ENCODE results near the gene LYZL1.
"Not testable (repeated sequence)": the region's sequence is repeated elsewhere in the genome, so short reads cannot be mapped to it uniquely, and the experiment has no call there.

LYZL1 gene

GRCh38 chr10:29332761-29333148, 43.9 kb downstream of the LYZL1 start:
- H3K4me3 ChIP-seq (ENCODE audit: low read depth, low read length), result no peak overlapping the region
- no peaks in the 10 kb centered on the region for H3K9me3 ChIP-seq (ENCODE audit: severe bottlenecking)
- DNase-seq, result no peak
- no peak overlapping the region for H3K27ac ChIP-seq
- H3K36me3 ChIP-seq, result no peaks in the 10 kb centered on the region
- H3K27me3 ChIP-seq (ENCODE audit: insufficient read depth, low read depth, severe bottlenecking), result no peaks in the 10 kb centered on the region
- TF ChIP-seq CTCF (IDR thresholded peaks at IDR 0.05; ENCODE audit: low read depth, low read length), result no peak

DNA sequence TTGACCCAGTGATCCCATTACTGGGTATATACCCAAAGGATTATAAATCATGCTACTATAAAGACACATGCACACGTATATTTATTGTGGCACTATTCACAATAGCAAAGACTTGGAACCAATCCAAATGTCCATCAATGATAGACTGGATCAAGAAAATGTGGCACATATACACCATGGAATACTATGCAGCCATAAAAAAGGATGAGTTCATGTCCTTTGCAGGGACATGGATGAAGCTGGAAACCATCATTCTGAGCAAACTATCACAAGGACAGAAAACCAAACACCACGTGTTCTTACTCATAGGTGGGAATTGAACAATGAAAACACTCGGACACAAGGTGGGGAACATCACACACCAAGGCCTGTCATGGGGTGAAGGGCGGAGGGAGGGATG, 48.7 kb downstream of the LYZL1 start:
- H3K36me3 ChIP-seq; DNase-seq; H3K27ac ChIP-seq; H3K9me3 ChIP-seq (ENCODE audit: severe bottlenecking); H3K4me3 ChIP-seq (ENCODE audit: low read depth, low read length); H3K27me3 ChIP-seq (ENCODE audit: insufficient read depth, low read depth, severe bottlenecking): not testable (repeated sequence)

DNA sequence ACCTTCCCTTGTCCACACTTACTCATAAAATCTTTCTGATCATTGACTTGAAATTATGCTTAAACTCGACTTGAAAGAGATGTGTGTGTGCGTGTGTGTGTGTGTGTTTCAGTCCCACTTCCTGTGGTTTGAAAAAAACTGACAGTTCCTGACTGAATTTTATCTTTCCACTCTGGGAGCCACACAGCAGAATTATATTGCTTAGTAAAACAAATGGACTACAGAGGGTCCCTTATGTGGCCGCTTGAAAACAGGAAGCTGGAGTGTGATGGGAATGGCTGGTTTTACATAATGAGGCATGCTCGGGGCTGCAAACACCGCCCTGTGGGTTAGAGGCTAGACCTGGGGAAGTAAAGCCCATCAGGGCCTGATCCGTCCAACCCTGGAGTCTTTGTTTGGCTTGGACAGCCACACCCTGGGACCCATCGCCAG, 54.8 kb downstream of the LYZL1 start:
- no peak overlapping the region for H3K27ac ChIP-seq
- TF ChIP-seq CTCF (IDR thresholded peaks at IDR 0.05; ENCODE audit: low read depth, low read length), result no peak
- H3K27me3 ChIP-seq (ENCODE audit: insufficient read depth, low read depth, severe bottlenecking), result no peaks in the 10 kb centered on the region
- no peak overlapping the region for H3K4me3 ChIP-seq (ENCODE audit: low read depth, low read length)
- no peaks in the 10 kb centered on the region for H3K9me3 ChIP-seq (ENCODE audit: severe bottlenecking)
- DNase-seq, result no peak
- H3K36me3 ChIP-seq, result no peaks in the 10 kb centered on the region

DNA sequence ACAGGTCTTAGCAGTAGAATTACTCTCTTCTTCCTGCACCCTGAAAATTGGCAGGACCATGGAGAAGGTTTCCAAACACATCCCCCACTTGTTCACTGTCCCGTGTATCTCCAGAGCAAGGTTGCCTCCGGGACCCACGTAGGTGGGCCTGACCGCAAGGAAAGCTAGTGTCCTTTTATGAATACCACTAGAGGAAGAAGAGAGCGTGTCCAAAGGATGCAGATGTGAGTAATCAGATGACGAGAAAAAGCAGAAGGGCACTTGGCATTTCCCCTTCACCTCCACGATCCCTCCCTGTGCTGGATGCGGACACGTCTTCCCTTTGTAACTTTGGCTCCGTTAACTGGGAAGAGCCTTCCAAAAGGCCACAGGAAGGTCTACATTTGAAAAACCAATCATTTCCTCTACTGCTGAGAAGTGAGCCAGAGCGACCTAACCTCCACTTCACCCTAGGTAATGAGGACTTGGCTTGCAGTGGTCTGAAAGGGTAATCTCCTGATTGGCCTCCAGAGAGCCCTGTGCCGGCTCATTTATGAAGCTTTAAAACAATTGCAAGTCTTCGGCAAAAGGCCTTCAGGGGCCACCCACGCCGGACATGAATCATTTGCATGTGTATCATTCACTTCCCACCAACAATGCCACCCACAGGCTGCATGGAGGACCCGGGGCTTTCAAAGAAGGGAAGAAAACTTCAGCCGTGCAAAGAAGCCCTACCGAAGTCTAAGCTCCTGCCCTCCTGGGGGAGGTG, 55.4 kb downstream of the LYZL1 start:
- Histone ChIP-seq H3K9me3 (ENCODE audit: severe bottlenecking) (no peaks in the 10 kb centered on the region), H3K4me3 (ENCODE audit: low read depth, low read length) (no peak overlapping the region), H3K27ac (no peak overlapping the region), H3K36me3 (no peaks in the 10 kb centered on the region), H3K27me3 (ENCODE audit: insufficient read depth, low read depth, severe bottlenecking) (no peaks in the 10 kb centered on the region)
- TF ChIP-seq CTCF (IDR thresholded peaks at IDR 0.05; ENCODE audit: low read depth, low read length), result no peak
- no peak for DNase-seq

DNA sequence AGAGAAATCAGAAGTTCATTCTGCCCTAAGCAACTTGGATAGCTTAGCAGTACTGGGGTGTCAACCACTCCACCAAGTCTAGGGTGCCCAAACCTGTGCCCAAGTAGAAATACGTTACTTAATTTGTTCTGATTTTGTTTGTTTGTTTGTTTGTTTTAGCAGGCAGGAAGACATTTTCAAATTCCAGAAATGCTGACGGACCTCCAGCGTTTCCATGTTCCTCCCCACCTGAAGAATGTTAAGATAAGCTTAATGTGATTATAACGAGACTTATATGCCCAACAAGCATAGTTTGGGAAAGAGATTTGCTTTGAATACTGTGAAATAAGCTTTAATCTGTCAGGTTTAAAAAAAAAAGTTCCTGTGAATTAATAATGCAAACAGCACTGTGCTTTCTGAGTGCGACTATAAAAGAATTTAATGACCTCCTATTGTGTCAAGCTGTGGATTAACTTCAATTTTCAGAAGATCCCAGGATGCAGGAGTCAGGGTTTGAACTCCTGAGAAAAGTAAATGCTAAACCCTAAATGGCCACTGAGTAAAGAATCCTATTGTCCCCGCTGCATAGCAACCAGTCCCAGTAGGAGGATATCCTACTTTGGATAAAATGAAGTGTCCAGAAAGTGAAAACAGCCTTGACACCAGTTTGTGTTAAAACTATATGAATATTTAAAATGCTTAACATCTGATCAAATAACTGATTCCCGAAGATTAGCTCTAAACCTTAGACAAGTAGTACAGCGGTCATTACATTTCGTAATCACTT, 56.5 kb downstream of the LYZL1 start:
- no peak for DNase-seq
- TF ChIP-seq CTCF (IDR thresholded peaks at IDR 0.05; ENCODE audit: low read depth, low read length), result no peak
- Histone ChIP-seq H3K9me3 (ENCODE audit: severe bottlenecking) (no peaks in the 10 kb centered on the region), H3K27me3 (ENCODE audit: insufficient read depth, low read depth, severe bottlenecking) (no peaks in the 10 kb centered on the region), H3K36me3 (no peaks in the 10 kb centered on the region), H3K27ac (no peak overlapping the region), H3K4me3 (ENCODE audit: low read depth, low read length) (no peak overlapping the region)

DNA sequence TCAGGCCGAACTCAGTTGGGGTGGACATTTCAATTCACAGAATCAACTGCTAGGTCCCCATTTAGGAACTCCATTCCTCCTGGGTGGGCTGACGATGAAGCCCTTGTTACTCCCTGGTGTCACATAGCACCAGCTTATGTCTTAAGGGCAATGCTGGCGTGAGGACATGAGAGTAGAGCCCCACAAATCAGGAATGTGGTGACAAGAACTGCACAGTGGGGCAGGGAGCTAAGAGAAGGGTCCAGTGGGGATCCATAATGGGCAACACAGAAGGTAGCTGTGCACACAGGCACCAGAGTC, 57.0 kb downstream of the LYZL1 start:
- Histone ChIP-seq H3K27ac (no peak overlapping the region), H3K4me3 (ENCODE audit: low read depth, low read length) (no peak overlapping the region), H3K27me3 (ENCODE audit: insufficient read depth, low read depth, severe bottlenecking) (no peaks in the 10 kb centered on the region), H3K9me3 (ENCODE audit: severe bottlenecking) (no peaks in the 10 kb centered on the region), H3K36me3 (no peaks in the 10 kb centered on the region)
- TF ChIP-seq CTCF (IDR thresholded peaks at IDR 0.05; ENCODE audit: low read depth, low read length), result no peak
- no peak for DNase-seq
